ENCODE measurements around the gene ACBD4.

- TF ChIP-seq CTCF (IDR thresholded peaks at IDR 0.05), result no peak
- no peak for TF ChIP-seq POLR2A (IDR thresholded peaks at IDR 0.05)
These were observed 16.8 kb upstream of the ACBD4 start for GRCh38 chr17:45118691-45119090.

All from vagina (tissue), 2 donors.